NCI-H2227 treated with DMSO at 0.1 percent for 48 hours (cell line): ENCODE data around the gene ZNF202.
"Not testable (repeated sequence)": the region's sequence is repeated elsewhere in the genome, so short reads cannot be mapped to it uniquely, and the experiment has no call there.

Source experiments
- DNase-seq: peaks from one replicate; lab custom pipeline; 2025; lab: John Stamatoyannopoulos, UW

The ZNF202 gene

GRCh38 chr11:123741159-123742030 is at the start of gene ZNF202:
Gene ZNF202 (minus strand): TSS chr11:123741660. CDS start chr11:123730888, 10,772 bp downstream.
- DNase-seq = peak; percentile 65

GRCh38 chr11:123783536-123783935 is 42.1 kb upstream of the ZNF202 start:
- DNase-seq = no peak

GRCh38 chr11:123778511-123778910 is 37.1 kb upstream of the ZNF202 start:
- DNase-seq = no peak

GRCh38 chr11:123775715-123776549 is 34.5 kb upstream of the ZNF202 start:
- no peak for DNase-seq

- no peak for DNase-seq
Measured at GRCh38 chr11:123775289-123775688, 33.8 kb upstream of the ZNF202 start.

- DNase-seq = no peak
Measured at GRCh38 chr11:123773959-123774358, 32.5 kb upstream of the ZNF202 start.

GRCh38 chr11:123773026-123773425 is 31.6 kb upstream of the ZNF202 start:
- no peak for DNase-seq

- no peak for DNase-seq
Measured at GRCh38 chr11:123771664-123772063, 30.2 kb upstream of the ZNF202 start.

- no peak for DNase-seq
Measured at GRCh38 chr11:123770712-123771111, 29.3 kb upstream of the ZNF202 start.

- DNase-seq = no peak
Measured at GRCh38 chr11:123765601-123766000, 24.1 kb upstream of the ZNF202 start.

- no peak for DNase-seq
Measured at GRCh38 chr11:123762422-123762821, 21.0 kb upstream of the ZNF202 start.

- no peak for DNase-seq
Measured at GRCh38 chr11:123760894-123761293, 19.4 kb upstream of the ZNF202 start.

- no peak for DNase-seq
Measured at GRCh38 chr11:123757976-123758375, 16.5 kb upstream of the ZNF202 start.

- DNase-seq = no peak
Measured at GRCh38 chr11:123755813-123756212, 14.4 kb upstream of the ZNF202 start.

GRCh38 chr11:123755344-123755743 is 13.9 kb upstream of the ZNF202 start:
- DNase-seq = no peak

GRCh38 chr11:123754101-123754568 is 12.7 kb upstream of the ZNF202 start, which contains the start of gene OR6X1:
Gene OR6X1 (minus strand): TSS chr11:123754518. CDS start chr11:123754518, 0 bp downstream.
- DNase-seq = no peak

- no peak for DNase-seq
Measured at GRCh38 chr11:123753110-123753509, 11.7 kb upstream of the ZNF202 start.

GRCh38 chr11:123751781-123752180 is 10.3 kb upstream of the ZNF202 start:
- DNase-seq = no peak

- not testable (repeated sequence) for DNase-seq
Measured at GRCh38 chr11:123748349-123748748, 6.9 kb upstream of the ZNF202 start.

GRCh38 chr11:123745764-123746451 is 4.4 kb upstream of the ZNF202 start:
- no peak for DNase-seq

- peak; percentile 20 for DNase-seq
Measured at GRCh38 chr11:123742724-123743120, 1.3 kb upstream of the ZNF202 start.
